Caco-2 (cell line): ENCODE measurements around the gene CLMP. TPM values are rescaled to one million over a fixed set of nuclear protein-coding genes. Genes with fewer than 3 reads are reported as not detected.

Experiments
- BruUV-seq: library from RNA; stranded (reverse); fragments of 400-500 nt; replicated peaks from 2 replicates; lab custom pipeline; 2021; lab: Mats Ljungman, UMichigan
- CTCF ChIA-PET: fragments of 300-600 bp; sonication (Branson Sonifier 250); formaldehyde crosslinking; loops from one replicate; lab custom pipeline; 2022; ENCODE audit warnings: antibody characterized with exemption; lab: Charles Lee
- POLR2A ChIA-PET: fragments of 300-600 bp; sonication (Branson Sonifier 250); formaldehyde crosslinking; loops from one replicate; lab custom pipeline; 2022; ENCODE audit warnings: antibody characterized with exemption; lab: Charles Lee
- DNase-seq, 2 experiments: peaks; one replicate each; pipeline versions ENCODE4 v3.0.0 to v3.0.0-alpha.2; 2020 to 2022
- H3K27me3 ChIP-seq: replicated peaks from 2 replicates; pipeline ENCODE4 v1.6.0; 2011; ENCODE audit warnings: low read length; ENCODE audit not compliant: control insufficient read depth, insufficient read depth
- H3K36me3 ChIP-seq: 2 replicates; pipeline ENCODE4 v1.5.1; 2011; ENCODE audit warnings: low read length; ENCODE audit not compliant: control insufficient read depth, insufficient read depth
- H3K4me1 ChIP-seq: fragments of 250-450 bp; sonication (Bioruptor Pico); 2 replicates; pipeline ENCODE4 v1.5.1; 2020; ENCODE audit warnings: mild to moderate bottlenecking
- H3K4me3 ChIP-seq: 2 replicates; pipeline ENCODE4 v1.5.1; 2011; ENCODE audit warnings: low read depth, mild to moderate bottlenecking, control low read depth, low read length
- H3K9me3 ChIP-seq: fragments of 250-450 bp; sonication (Bioruptor Pico); 2 replicates; pipeline ENCODE4 v1.5.1; 2020; ENCODE audit warnings: mild to moderate bottlenecking, moderate library complexity
- H3K27ac Mint-ChIP-seq: one replicate; pipeline ENCODE4 v1.8.0; 2022; ENCODE audit warnings: mixed read lengths; ENCODE audit not compliant: unreplicated experiment
- H3K27me3 Mint-ChIP-seq: one replicate; pipeline ENCODE4 v1.8.0; 2022; ENCODE audit warnings: mixed read lengths; ENCODE audit not compliant: insufficient read depth, unreplicated experiment
- H3K36me3 Mint-ChIP-seq: one replicate; pipeline ENCODE4 v1.8.0; 2022; ENCODE audit warnings: mild to moderate bottlenecking, mixed read lengths; ENCODE audit not compliant: insufficient read depth, unreplicated experiment
- H3K4me1 Mint-ChIP-seq: one replicate; pipeline ENCODE4 v1.8.0; 2022; ENCODE audit warnings: low read depth, mixed read lengths; ENCODE audit not compliant: unreplicated experiment
- H3K4me3 Mint-ChIP-seq: one replicate; pipeline ENCODE4 v1.8.0; 2022; ENCODE audit warnings: mild to moderate bottlenecking, moderate library complexity, mixed read lengths; ENCODE audit not compliant: unreplicated experiment
- H3K9me3 Mint-ChIP-seq: one replicate; pipeline ENCODE4 v1.8.0; 2022; ENCODE audit warnings: mixed read lengths; ENCODE audit not compliant: unreplicated experiment
- intact Hi-C: fragments of 100-400 bp; cut with micrococcal nuclease; formaldehyde crosslinking; loops from one replicate; pipeline ENCODE4 v1.10.0; 2022; ENCODE audit not compliant: unreplicated experiment
- total RNA-seq: library from RNA; stranded (reverse); gene quantifications from 2 replicates; pipeline ENCODE4 v1.2.3, GENCODE V29; 2022
- TF ChIP-seq, protein P1 (sequence below), 2 experiments: fragments of 200-600 bp in 1 of 2; IDR thresholded peaks; 1 replicate in 1 of 2; 2 replicates in 1 of 2; pipeline versions ENCODE4 v1.5.1 to v1.8.0; 2011 to 2022; ENCODE audit warnings: antibody characterized with exemption in 1 of 2, control low read depth in 1 of 2, inconsistent platforms in 1 of 2, low read depth in 1 of 2, low read length in 1 of 2, mild to moderate bottlenecking in 1 of 2, moderate library complexity in 1 of 2; ENCODE audit not compliant: insufficient read depth in 1 of 2, severe bottlenecking in 1 of 2, unreplicated experiment in 1 of 2

The CLMP gene
- total RNA-seq, 1 experiment from 2014 or later, result 58.9 TPM

DNA sequence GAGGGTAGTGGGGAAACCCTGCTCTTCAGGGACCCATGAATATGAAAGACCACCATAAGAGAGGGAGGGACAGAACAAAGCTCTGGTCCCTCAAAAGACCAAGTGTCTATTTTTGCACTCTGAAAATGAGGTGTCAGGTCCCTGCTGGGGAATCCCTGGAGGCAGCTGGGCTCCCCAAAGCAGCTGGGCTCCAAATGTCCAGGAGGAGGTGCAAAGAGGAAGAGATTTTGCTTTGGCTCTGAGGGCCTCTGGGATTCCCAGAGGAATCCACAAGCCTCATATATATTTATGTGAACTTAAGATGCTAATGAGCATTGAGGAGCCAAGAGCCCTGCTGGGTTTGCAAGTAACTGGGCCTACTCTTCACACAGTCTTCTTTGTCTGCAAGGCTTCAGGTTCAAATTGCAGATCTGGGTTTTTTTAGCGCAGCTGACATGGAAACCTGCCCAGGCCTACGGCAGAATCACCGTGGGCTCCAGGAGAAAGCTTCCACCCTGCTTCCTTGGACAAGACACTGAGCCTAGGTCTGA lies 26.0 kb downstream of the CLMP start:
- no TSS peak for BruUV-seq
- no peaks in the 10 kb centered on the region for H3K9me3 ChIP-seq
- ChIA-PET CTCF (interaction anchor here (1.1 kb wide), 1 partner anchor 92 kb away, joined by 4 read pairs; no protein-coding TSS in a partner anchor), POLR2A (interaction anchor here (0.5 kb wide), 1 partner anchor 26 kb away, joined by 3 read pairs; no protein-coding TSS in a partner anchor)
- Mint-ChIP-seq H3K36me3 (peaks cover 7% of the 10 kb centered on the region), H3K9me3 (no peaks in the 10 kb centered on the region), H3K27me3 (no peaks in the 10 kb centered on the region), H3K4me1 (peaks cover 10% of the 10 kb centered on the region), H3K4me3 (no peak overlapping the region), H3K27ac (no peak overlapping the region)
- TF ChIP-seq, protein P1, sequence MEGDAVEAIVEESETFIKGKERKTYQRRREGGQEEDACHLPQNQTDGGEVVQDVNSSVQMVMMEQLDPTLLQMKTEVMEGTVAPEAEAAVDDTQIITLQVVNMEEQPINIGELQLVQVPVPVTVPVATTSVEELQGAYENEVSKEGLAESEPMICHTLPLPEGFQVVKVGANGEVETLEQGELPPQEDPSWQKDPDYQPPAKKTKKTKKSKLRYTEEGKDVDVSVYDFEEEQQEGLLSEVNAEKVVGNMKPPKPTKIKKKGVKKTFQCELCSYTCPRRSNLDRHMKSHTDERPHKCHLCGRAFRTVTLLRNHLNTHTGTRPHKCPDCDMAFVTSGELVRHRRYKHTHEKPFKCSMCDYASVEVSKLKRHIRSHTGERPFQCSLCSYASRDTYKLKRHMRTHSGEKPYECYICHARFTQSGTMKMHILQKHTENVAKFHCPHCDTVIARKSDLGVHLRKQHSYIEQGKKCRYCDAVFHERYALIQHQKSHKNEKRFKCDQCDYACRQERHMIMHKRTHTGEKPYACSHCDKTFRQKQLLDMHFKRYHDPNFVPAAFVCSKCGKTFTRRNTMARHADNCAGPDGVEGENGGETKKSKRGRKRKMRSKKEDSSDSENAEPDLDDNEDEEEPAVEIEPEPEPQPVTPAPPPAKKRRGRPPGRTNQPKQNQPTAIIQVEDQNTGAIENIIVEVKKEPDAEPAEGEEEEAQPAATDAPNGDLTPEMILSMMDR (IDR thresholded peaks at IDR 0.05; ENCODE audit: insufficient read depth in 1 of 2, low read depth in 1 of 2, low read length in 1 of 2, severe bottlenecking in 1 of 2, unreplicated experiment in 1 of 2), result no peak
- no peaks in the 10 kb centered on the region for H3K36me3 ChIP-seq
- no peaks in the 10 kb centered on the region for H3K27me3 ChIP-seq
- H3K4me3 ChIP-seq, result no peak overlapping the region
- no peak for DNase-seq
- intact Hi-C loops, result no loop called here
- H3K4me1 ChIP-seq, result peaks cover under 1% of the 10 kb centered on the region

- ChIA-PET CTCF (interaction anchor here (0.8 to 1.1 kb wide), 3 partner anchors 48 to 93 kb away, joined by 3 to 5 read pairs (median 3); no protein-coding TSS in a partner anchor), POLR2A (no interaction called here)
- TF ChIP-seq, protein P1 (IDR thresholded peaks at IDR 0.05; ENCODE audit: insufficient read depth in 1 of 2, low read depth in 1 of 2, low read length in 1 of 2, severe bottlenecking in 1 of 2, unreplicated experiment in 1 of 2), result no peak
- Mint-ChIP-seq H3K36me3 (peaks cover 7% of the 10 kb centered on the region), H3K27ac (no peak overlapping the region), H3K4me1 (peaks cover 10% of the 10 kb centered on the region), H3K27me3 (no peaks in the 10 kb centered on the region), H3K4me3 (no peak overlapping the region), H3K9me3 (no peaks in the 10 kb centered on the region)
- H3K27me3 ChIP-seq, result no peaks in the 10 kb centered on the region
- H3K4me1 ChIP-seq, result no peaks in the 10 kb centered on the region
- H3K4me3 ChIP-seq, result no peak overlapping the region
- no peak for DNase-seq
- BruUV-seq, result no TSS peak
- intact Hi-C loops, result no loop called here
- no peaks in the 10 kb centered on the region for H3K9me3 ChIP-seq
- H3K36me3 ChIP-seq, result no peaks in the 10 kb centered on the region
Observed at GRCh38 chr11:123168241-123168640, 26.8 kb downstream of the CLMP start.

DNA sequence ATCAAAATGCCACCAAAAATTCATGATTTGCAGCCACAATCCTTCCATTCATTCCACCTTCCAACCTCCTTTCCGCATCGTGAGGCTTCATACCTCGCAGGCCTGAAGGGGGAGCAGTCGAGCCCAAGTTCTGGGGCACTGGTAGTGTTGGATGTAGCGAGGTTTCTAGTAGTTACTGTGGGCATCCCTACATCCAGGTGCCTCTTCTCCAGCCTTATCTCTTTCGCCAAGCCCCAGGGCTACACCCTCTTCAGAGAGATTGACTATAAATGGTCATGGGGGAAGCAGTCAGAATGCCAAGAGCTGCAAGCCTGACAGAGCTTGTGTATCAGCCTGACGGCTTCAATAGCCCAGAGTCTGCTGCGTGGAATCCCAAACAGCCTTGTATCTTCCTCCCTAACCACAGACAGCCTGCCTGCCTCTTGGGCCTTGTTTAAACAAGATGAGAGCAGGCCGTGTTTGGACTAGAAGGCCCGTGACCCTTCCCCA lies 28.9 kb downstream of the CLMP start:
- intact Hi-C loops, result loop anchor here (1.0 to 2.0 kb wide), 4 partner anchors 29 to 81 kb away; partner anchors contain the start of gene CLMP
- ChIA-PET POLR2A (interaction anchor here (0.5 to 1.2 kb wide), 2 partner anchors 29 to 65 kb away, joined by 3 to 5 read pairs; partner anchors contain the start of gene CLMP), CTCF (interaction anchor here (0.7 to 5.1 kb wide), 9 partner anchors 9 to 95 kb away, joined by 3 to 79 read pairs (median 4); partner anchors contain the start of gene CLMP)
- H3K4me3 Mint-ChIP-seq, result no peak overlapping the region
- no peaks in the 10 kb centered on the region for H3K9me3 Mint-ChIP-seq
- peak overlapping the region; percentile 33 for H3K27ac Mint-ChIP-seq
- BruUV-seq, result no TSS peak
- H3K4me1 ChIP-seq, result no peaks in the 10 kb centered on the region
- no peaks in the 10 kb centered on the region for H3K27me3 ChIP-seq
- peaks cover 7% of the 10 kb centered on the region for H3K36me3 Mint-ChIP-seq
- H3K27me3 Mint-ChIP-seq, result no peaks in the 10 kb centered on the region
- no peak overlapping the region for H3K4me3 ChIP-seq
- TF ChIP-seq, protein P1 (IDR thresholded peaks at IDR 0.05; ENCODE audit: insufficient read depth in 1 of 2, low read depth in 1 of 2, low read length in 1 of 2, severe bottlenecking in 1 of 2, unreplicated experiment in 1 of 2), result peak; percentile 80 to 90
- peak; percentile 79 to 84 for DNase-seq
- peaks cover 10% of the 10 kb centered on the region for H3K4me1 Mint-ChIP-seq
- no peaks in the 10 kb centered on the region for H3K9me3 ChIP-seq
- H3K36me3 ChIP-seq, result no peaks in the 10 kb centered on the region
